Endometrial microvascular endothelial cells (primary cell): ENCODE measurements around the gene NPY2R. TPM values are rescaled to one million over a fixed set of nuclear protein-coding genes. Genes with fewer than 3 reads are reported as not detected.

Source experiments
- in situ Hi-C: cut with HindIII; loops from 2 replicates; pipeline ENCODE4 v1.10.0; 2017; ENCODE audit warnings: low sequenced_read_pairs, low pct_unique_long_range_greater_than_20kb; ENCODE audit errors: inconsistent ontology term
- total RNA-seq: library from RNA; depleted of rRNA; stranded (reverse); fragments of >200 nt; gene quantifications from one replicate; pipeline ENCODE4 v1.2.3, GENCODE V29; 2015; ENCODE audit errors: inconsistent ontology term

NPY2R gene
- total RNA-seq, result not detected

DNA sequence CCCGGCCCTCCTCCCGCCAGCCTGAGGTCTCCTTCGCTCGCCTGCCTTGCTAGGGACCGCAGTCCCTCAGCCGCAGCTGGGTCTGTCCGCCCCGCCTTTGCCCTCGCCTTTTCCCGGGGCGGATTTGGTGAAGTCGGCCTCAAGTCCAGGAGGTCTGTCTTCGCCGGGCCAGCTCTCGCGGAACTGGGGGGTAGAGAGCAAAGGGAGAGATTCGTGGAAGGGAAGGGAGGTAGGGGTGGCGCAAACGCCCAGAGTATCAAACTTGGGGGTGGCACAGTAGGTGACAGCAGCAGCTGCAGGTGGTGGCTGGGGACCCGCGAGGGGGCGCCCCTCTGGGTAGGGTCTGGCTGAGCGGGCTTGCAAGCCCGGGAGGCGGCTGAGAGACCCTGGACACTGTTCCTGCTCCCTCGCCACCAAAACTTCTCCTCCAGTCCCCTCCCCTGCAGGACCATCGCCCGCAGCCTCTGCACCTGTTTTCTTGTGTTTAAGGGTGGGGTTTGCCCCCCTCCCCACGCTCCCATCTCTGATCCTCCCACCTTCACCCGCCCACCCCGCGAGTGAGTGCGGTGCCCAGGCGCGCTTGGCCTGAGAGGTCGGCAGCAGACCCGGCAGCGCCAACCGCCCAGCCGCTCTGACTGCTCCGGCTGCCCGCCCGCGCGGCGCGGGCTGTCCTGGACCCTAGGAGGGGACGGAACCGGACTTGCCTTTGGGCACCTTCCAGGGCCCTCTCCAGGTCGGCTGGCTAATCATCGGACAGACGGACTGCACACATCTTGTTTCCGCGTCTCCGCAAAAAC, at the start of gene NPY2R:
TSS of gene NPY2R (plus strand) at position 379 of the 797 bp plus-strand sequence. CDS start 5,304 bp downstream, outside the sequence.
- in situ Hi-C loops, result no loop called here

GRCh38 chr4:155161357-155161756, 47.1 kb upstream of the NPY2R start:
- in situ Hi-C loops, result no loop called here

DNA sequence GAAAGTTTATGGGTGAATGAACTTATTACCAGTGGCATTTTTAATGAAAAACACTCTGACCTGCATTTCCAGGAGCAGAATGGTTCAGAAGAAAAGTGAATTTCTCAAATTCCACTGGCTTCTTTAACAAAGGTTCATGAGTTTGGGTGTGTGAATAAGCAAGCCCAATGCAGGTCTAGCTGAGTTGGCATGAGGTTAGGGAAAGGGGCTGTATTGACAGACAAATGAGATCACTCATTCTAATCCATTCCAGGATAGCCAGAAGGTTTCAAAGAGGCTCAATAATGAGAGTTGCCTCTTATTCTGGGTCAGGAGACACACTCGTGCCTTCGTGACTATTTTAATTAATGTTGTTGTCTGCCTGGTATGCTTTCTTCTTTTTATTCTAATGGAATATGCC, 43.7 kb upstream of the NPY2R start:
- in situ Hi-C loops, result no loop called here

DNA sequence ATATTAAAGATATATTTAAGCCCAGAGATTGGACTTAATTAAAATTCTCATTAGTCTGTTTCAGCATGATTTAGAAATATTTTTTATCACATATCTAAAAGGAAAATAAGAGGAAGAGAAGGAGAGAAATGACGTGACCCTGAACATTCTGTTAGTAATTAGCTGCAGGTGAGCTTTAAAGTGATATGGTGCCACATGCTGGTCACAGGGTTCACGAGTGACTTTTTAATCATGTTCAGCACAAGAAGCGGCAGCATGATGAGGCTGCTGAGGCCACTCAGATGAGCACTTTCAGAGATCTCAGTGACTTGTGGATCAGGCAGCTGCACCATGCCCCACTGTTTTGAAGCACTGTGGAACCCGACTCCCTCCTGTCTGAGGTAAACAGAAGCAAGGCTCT, 37.9 kb upstream of the NPY2R start:
- in situ Hi-C loops, result no loop called here

DNA sequence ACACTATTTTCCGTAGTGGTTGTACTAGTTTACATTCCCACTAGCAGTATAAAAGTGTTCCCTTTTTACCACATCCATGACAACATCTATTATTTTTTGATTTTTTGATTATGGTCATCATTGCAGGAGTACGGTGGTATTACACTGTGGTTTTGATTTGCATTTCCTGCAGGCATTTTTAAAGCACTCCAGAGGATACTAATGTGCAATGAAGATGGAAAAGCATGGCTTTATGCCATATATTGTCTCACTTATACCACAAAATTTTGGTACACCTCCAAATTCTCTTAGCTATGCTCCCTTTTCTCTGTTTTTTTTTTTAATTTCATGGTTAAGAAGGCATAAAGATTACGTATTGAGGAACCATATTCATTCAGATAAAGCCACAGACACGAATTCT, 35.1 kb upstream of the NPY2R start:
- in situ Hi-C loops, result no loop called here

GRCh38 chr4:155174668-155175067, 33.8 kb upstream of the NPY2R start:
- in situ Hi-C loops, result no loop called here

DNA sequence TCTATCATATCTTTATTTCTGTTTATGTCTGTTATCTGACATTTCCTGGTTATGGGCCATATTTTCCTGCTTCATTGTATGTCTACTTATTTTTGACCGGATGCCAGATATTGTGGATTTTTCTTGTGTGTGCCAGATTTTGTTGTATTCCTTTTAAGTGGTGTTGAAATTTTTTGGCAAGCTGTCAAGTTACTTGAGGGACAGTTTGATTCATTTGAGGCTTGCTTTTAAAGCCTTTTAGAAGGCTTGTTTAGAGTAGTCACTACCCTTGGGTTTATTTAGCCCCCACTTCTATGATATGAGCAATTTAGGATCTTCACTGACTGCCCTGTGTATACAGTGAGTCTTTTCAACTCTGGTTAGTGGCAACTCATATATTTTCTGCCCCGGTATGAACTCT, 29.2 kb upstream of the NPY2R start:
- in situ Hi-C loops, result no loop called here

- in situ Hi-C loops, result no loop called here
Observed at GRCh38 chr4:155186972-155187371, 21.5 kb upstream of the NPY2R start.

DNA sequence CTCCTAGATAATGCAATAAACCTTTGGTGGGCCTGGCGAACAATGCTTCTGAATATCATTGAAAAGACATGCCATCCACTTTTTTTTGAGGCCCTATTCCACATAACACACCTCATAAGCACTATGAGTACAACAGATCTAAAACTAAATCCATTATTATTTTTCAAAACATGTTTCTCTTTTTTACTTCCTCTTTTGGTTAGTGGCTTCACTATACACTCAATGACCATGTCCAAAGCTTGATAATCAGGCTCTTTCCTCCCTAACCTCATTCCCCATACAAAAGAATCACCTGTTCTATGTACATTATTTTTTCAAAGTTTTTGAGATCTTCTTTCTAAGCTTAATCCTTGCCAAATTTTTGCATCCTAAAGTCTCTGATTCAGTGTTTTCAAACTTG, 20.4 kb upstream of the NPY2R start:
- in situ Hi-C loops, result no loop called here

DNA sequence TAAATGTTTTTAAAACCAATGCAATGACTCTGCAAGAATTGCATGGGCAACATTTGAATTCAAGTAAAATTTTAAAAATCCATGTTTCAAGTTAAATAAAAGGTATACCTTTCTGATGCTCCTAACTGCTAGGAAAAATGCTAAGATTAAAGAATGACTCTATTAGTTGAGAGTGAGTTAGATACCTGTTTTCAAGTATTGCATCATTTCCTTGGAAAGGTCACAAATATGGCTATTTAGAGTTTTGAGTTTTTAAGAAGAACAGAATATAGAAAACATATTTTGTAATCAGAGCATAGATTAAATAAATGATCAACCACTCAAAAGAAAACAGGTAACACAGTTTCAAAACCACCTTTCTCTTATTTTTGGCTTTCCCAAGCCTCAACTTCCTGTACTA, 18.3 kb upstream of the NPY2R start:
- in situ Hi-C loops, result no loop called here

DNA sequence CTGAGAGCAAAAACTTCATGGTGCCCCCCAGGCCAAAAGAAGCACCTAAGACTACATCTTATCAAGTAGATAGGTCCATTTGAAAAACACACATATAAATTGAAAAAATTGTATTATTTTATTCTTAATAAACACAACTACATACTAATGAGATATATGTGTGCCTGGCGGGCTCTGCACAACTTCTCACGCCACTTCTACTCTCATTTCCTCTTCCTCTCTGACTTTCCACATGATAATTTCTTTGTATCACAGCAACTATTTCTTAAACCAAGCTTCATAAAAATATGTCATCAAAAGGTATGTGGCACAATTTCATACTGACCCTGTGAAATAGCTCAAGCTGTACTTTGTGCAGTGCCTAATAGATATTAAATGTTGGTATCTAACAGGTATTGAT, 10.7 kb upstream of the NPY2R start:
- in situ Hi-C loops, result no loop called here

DNA sequence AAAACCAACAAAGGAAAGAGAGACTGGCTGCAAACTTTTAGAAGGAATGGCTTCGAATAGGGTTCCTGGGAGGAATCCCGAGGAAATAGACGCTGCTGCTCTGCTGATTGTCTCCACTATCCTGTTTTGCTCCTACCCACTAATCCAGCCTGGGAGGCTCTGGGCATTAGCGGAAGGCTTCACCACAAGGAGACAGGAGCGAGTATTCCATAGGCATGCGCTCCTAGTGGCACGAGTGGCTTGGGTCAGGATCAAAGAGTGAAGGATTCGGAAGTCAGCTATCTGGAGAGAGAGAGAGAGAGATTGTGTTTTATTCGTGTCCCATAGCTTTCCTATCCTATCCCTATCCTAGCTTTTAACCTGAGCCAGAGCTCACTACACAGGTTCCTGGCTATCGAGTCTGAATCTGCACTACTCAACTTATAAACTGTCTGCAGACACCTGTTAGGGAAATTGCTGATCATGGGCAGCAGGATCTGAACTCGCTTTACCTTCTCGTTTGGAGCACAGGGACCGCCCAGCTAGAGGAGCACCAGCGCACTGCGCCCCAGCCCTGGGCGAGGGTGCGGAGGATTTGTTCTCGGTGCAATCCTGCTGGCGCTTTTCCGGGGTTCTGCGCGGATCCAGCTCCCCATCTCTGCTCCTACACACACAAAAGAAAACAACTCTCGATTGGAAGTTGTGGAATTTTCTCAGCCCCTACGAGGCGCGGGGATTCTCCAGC, 740 bp upstream of the NPY2R start:
- in situ Hi-C loops, result no loop called here

GRCh38 chr4:155220025-155220424, 11.6 kb downstream of the NPY2R start:
- in situ Hi-C loops, result no loop called here

- in situ Hi-C loops, result no loop called here
Observed at GRCh38 chr4:155227131-155227530, 18.7 kb downstream of the NPY2R start.

- in situ Hi-C loops, result no loop called here
Observed at GRCh38 chr4:155228713-155229112, 20.3 kb downstream of the NPY2R start.

GRCh38 chr4:155232432-155232831, 24.0 kb downstream of the NPY2R start:
- in situ Hi-C loops, result no loop called here

- in situ Hi-C loops, result no loop called here
Observed at GRCh38 chr4:155234206-155234605, 25.8 kb downstream of the NPY2R start.

- in situ Hi-C loops, result no loop called here
Observed at GRCh38 chr4:155237567-155237966, 29.1 kb downstream of the NPY2R start.

GRCh38 chr4:155241225-155241624, 32.8 kb downstream of the NPY2R start:
- in situ Hi-C loops, result no loop called here

DNA sequence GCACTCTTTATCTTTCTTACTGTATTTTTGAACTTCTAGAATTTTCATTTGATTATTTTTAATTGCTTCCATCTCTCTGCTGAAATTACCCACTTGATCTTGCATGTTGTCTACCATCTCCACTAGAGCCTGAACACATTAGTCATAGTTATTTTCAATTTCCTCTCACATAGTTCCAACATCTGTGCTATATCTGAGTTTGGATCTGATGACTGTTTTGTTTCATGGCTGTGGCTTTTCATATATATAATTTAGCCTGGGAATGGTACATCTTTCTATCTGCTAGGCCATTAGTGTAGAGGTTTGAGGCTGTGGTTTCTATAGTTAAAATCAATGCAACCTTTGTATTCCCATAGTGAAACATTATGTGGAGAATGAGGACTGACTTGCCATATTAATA, 33.2 kb downstream of the NPY2R start:
- in situ Hi-C loops, result no loop called here
